GM23338 (cell line): ENCODE data around the gene TTC23. TPM values are rescaled to one million over a fixed set of nuclear protein-coding genes. Genes with fewer than 3 reads are reported as not detected.

Source experiments
- ATAC-seq: fragments of 200-7000 bp; cut with Tn5 transposase; 3 replicates; pipeline ENCODE4 v1.9.1; 2020
- DNase-seq: peaks from one replicate; pipeline ENCODE4 v3.0.0-alpha.2; 2015; ENCODE audit warnings: low spot score
- H2AFZ ChIP-seq: fragments of 200-600 bp; sonication (generic); 2 replicates; pipeline ENCODE4 v1.8.0; 2016; ENCODE audit warnings: antibody characterized with exemption, mild to moderate bottlenecking, moderate library complexity
- H3F3A ChIP-seq: fragments of 200-600 bp; sonication (generic); replicated peaks from 2 replicates; pipeline ENCODE4 v1.8.0; 2017; ENCODE audit warnings: antibody characterized with exemption, mixed run types, low read depth
- H3K27ac ChIP-seq: fragments of 200-600 bp; sonication (generic); 2 replicates; pipeline ENCODE4 v1.6.1; 2016; ENCODE audit warnings: low read depth
- H3K27me3 ChIP-seq: fragments of 200-600 bp; sonication (generic); 2 replicates; pipeline ENCODE4 v1.8.0; 2016; ENCODE audit warnings: mild to moderate bottlenecking, mixed run types, moderate library complexity; ENCODE audit not compliant: insufficient read depth
- H3K36me3 ChIP-seq: fragments of 200-600 bp; sonication (generic); 2 replicates; pipeline ENCODE4 v1.8.0; 2016; ENCODE audit warnings: mild to moderate bottlenecking; ENCODE audit not compliant: insufficient read depth
- H3K4me1 ChIP-seq: fragments of 200-600 bp; sonication (generic); 2 replicates; pipeline ENCODE4 v1.8.0; 2016; ENCODE audit warnings: mild to moderate bottlenecking, moderate library complexity; ENCODE audit not compliant: insufficient read depth
- H3K4me2 ChIP-seq: fragments of 200-600 bp; sonication (generic); 2 replicates; pipeline ENCODE4 v1.7.1; 2017; ENCODE audit warnings: mixed run types
- H3K4me3 ChIP-seq: fragments of 200-600 bp; sonication (generic); 2 replicates; pipeline ENCODE4 v1.6.1; 2016; ENCODE audit warnings: mixed run types
- H3K79me2 ChIP-seq: fragments of 200-600 bp; sonication (generic); replicated peaks from 2 replicates; pipeline ENCODE4 v1.8.0; 2017; ENCODE audit warnings: mild to moderate bottlenecking; ENCODE audit not compliant: insufficient read depth
- H3K9me2 ChIP-seq: fragments of 200-600 bp; sonication (generic); 2 replicates; pipeline ENCODE4 v1.8.0; 2017; ENCODE audit not compliant: insufficient read depth
- H4K20me1 ChIP-seq: fragments of 200-600 bp; sonication (generic); replicated peaks from 2 replicates; pipeline ENCODE4 v1.8.0; 2017; ENCODE audit warnings: mild to moderate bottlenecking; ENCODE audit not compliant: insufficient read depth
- H3K27ac Mint-ChIP-seq: 2 replicates; pipeline ENCODE4 v1.8.0; 2020; ENCODE audit warnings: inconsistent platforms, mild to moderate bottlenecking, moderate library complexity, mixed read lengths
- H3K27me3 Mint-ChIP-seq: 3 replicates; pipeline ENCODE4 v1.8.0; 2022; ENCODE audit warnings: low read depth, mild to moderate bottlenecking, moderate library complexity, mixed read lengths, inconsistent platforms; ENCODE audit not compliant: insufficient read depth, poor library complexity
- H3K36me3 Mint-ChIP-seq: 3 replicates; pipeline ENCODE4 v1.8.0; 2021; ENCODE audit warnings: low read depth, mild to moderate bottlenecking, inconsistent platforms, moderate library complexity, mixed read lengths
- H3K4me1 Mint-ChIP-seq: 3 replicates; pipeline ENCODE4 v1.8.0; 2020; ENCODE audit warnings: mild to moderate bottlenecking, inconsistent platforms, mixed read lengths
- H3K4me3 Mint-ChIP-seq: 3 replicates; pipeline ENCODE4 v1.8.0; 2021; ENCODE audit warnings: moderate library complexity, mild to moderate bottlenecking, inconsistent platforms, mixed read lengths
- H3K9me3 Mint-ChIP-seq: 3 replicates; pipeline ENCODE4 v1.8.0; 2020; ENCODE audit warnings: moderate library complexity, mild to moderate bottlenecking, inconsistent platforms, mixed read lengths
- CREB1 ChIP-seq: fragments of 250-450 bp; sonication (Bioruptor Pico); IDR thresholded peaks from 2 replicates; pipeline ENCODE4 v1.5.0; 2020; ENCODE audit warnings: low read depth, mild to moderate bottlenecking, moderate library complexity
- EZH2 ChIP-seq: fragments of 200-600 bp; sonication (generic); IDR thresholded peaks from one replicate; pipeline ENCODE4 v1.8.0; 2017; ENCODE audit warnings: antibody characterized with exemption, mild to moderate bottlenecking, low read depth; ENCODE audit not compliant: unreplicated experiment
- EZH2phosphoT487 ChIP-seq: fragments of 200-600 bp; sonication (generic); IDR thresholded peaks from one replicate; pipeline ENCODE4 v1.8.1; 2018; ENCODE audit warnings: antibody characterized with exemption; ENCODE audit not compliant: unreplicated experiment
- JUNB ChIP-seq: IDR thresholded peaks from one replicate; pipeline ENCODE4 v1.6.1; 2016; ENCODE audit warnings: antibody characterized with exemption; ENCODE audit not compliant: unreplicated experiment
- NANOG ChIP-seq: IDR thresholded peaks from 2 replicates; pipeline ENCODE4 v1.6.1; 2016; ENCODE audit warnings: antibody characterized with exemption, borderline replicate concordance
- REST ChIP-seq: IDR thresholded peaks from one replicate; pipeline ENCODE4 v1.6.1; 2018; ENCODE audit warnings: antibody characterized with exemption; ENCODE audit not compliant: unreplicated experiment
- ZNF114 ChIP-seq: fragments of 250-450 bp; sonication (Bioruptor Pico); IDR thresholded peaks from 2 replicates; pipeline ENCODE4 v1.5.0; 2020; ENCODE audit warnings: mild to moderate bottlenecking, moderate library complexity
- ZNF331 ChIP-seq: fragments of 250-450 bp; sonication (Bioruptor Pico); IDR thresholded peaks from 2 replicates; pipeline ENCODE4 v1.5.0; 2020; ENCODE audit warnings: low read depth, mild to moderate bottlenecking, moderate library complexity
- polyA plus RNA-seq: library from polyadenylated mRNA; unstranded; fragments of >200 nt; fragmentation: Nextera tagmentation; extraction: Ambion mirVana; gene quantifications from 2 replicates; pipeline ENCODE4 v1.2.1, GENCODE V29; 2016
- total RNA-seq: library from RNA; depleted of rRNA; stranded (reverse); fragments of >200 nt; shearing (Covaris generic); gene quantifications from 2 replicates; pipeline ENCODE4 v1.2.3, GENCODE V29; 2014
- TF ChIP-seq, protein P1 (sequence below), 2 experiments: fragments of 200-600 bp in 1 of 2; sonication (generic) in 1 of 2; conservative IDR thresholded peaks; 2 replicates each; pipeline versions ENCODE4 v1.5.1 to v1.6.1; 2016 to 2017; ENCODE audit warnings: antibody characterized with exemption in 2 of 2, low read depth in 2 of 2, mild to moderate bottlenecking in 2 of 2, moderate library complexity in 1 of 2
- TF ChIP-seq, protein P2 (sequence below): IDR thresholded peaks from 2 replicates; pipeline ENCODE4 v1.6.1; 2016; ENCODE audit warnings: antibody characterized with exemption

Gene TTC23
- total and polyA plus RNA-seq, 2 experiments from 2014 or later, result 6.3 to 25.2 TPM

DNA sequence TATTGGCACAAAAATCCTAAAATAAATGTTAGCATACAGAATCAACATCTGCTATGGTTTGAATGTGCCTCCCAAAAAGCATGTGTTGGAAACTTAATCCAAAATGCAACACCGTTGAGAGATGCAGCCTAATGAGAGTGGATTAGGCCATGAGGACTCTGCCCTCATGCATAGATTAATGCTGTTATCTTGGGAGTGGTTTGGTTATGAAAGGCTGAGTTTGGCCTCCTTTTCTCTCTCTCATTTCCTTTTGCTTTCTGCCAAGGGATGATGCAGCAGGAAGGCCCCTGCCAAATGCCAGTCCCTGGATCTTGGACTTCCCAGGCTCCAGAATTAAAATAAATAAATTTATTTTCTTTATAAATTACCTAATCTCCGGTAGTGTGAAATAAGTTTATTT is 95.1 kb downstream of the TTC23 start (continued):
- TF ChIP-seq, protein P1, sequence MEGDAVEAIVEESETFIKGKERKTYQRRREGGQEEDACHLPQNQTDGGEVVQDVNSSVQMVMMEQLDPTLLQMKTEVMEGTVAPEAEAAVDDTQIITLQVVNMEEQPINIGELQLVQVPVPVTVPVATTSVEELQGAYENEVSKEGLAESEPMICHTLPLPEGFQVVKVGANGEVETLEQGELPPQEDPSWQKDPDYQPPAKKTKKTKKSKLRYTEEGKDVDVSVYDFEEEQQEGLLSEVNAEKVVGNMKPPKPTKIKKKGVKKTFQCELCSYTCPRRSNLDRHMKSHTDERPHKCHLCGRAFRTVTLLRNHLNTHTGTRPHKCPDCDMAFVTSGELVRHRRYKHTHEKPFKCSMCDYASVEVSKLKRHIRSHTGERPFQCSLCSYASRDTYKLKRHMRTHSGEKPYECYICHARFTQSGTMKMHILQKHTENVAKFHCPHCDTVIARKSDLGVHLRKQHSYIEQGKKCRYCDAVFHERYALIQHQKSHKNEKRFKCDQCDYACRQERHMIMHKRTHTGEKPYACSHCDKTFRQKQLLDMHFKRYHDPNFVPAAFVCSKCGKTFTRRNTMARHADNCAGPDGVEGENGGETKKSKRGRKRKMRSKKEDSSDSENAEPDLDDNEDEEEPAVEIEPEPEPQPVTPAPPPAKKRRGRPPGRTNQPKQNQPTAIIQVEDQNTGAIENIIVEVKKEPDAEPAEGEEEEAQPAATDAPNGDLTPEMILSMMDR (conservative IDR thresholded peaks at IDR 0.05; ENCODE audit: low read depth in 2 of 2), result no peak
- TF ChIP-seq CREB1 (CRISPR knock-in tag) (no peak), EZH2 (no peak), ZNF114 (no peak)

DNA sequence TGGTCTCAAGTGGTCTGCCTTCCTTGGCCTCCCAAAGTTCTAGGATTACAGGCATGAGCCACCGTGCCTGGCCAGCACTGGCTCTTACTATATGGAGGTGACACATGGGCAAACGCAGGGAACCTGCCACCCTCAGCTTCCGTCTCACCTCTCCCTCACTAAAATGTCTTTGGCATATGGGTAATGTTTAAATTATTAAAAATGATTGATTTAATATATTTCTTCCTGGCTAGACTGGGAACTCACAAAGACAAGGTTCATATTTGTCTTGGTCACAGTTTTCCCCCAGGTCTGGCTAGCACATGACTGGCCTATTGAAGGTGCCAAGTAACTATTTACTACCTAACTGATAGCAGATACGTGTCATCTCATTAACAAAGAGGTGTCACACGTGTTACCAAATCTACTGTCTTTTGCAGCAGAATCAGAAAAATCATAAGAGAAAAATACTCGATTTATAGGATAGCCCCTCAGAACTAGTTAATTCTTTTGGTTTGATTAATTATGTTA is 96.3 kb downstream of the TTC23 start:
- no peaks in the 10 kb centered on the region for H3K79me2 ChIP-seq
- H3K36me3 Mint-ChIP-seq, result peaks cover 3% of the 10 kb centered on the region; the same call in 1 of the 3 replicates
- H3F3A ChIP-seq, result no peaks in the 10 kb centered on the region
- no peak for DNase-seq
- H3K4me2 ChIP-seq, result no peak overlapping the region
- H3K9me2 ChIP-seq, result no peaks in the 10 kb centered on the region
- H3K27me3 Mint-ChIP-seq, result peaks cover 3% of the 10 kb centered on the region
- H4K20me1 ChIP-seq, result no peaks in the 10 kb centered on the region
- no peaks in the 10 kb centered on the region for H3K27me3 ChIP-seq
- H3K4me1 Mint-ChIP-seq, result peaks cover 16% of the 10 kb centered on the region
- peaks cover 9% of the 10 kb centered on the region; the same call in 1 of the 2 replicates for H3K4me1 ChIP-seq
- H3K4me3 ChIP-seq, result no peak overlapping the region
- no peaks in the 10 kb centered on the region for H3K9me3 Mint-ChIP-seq
- no peak overlapping the region for H3K4me3 Mint-ChIP-seq
- H2AFZ ChIP-seq, result no peak overlapping the region
- H3K36me3 ChIP-seq, result no peaks in the 10 kb centered on the region
- ATAC-seq, result no peak
- H3K27ac ChIP-seq, result no peak overlapping the region
- H3K27ac Mint-ChIP-seq, result no peak overlapping the region
- TF ChIP-seq, protein P2, sequence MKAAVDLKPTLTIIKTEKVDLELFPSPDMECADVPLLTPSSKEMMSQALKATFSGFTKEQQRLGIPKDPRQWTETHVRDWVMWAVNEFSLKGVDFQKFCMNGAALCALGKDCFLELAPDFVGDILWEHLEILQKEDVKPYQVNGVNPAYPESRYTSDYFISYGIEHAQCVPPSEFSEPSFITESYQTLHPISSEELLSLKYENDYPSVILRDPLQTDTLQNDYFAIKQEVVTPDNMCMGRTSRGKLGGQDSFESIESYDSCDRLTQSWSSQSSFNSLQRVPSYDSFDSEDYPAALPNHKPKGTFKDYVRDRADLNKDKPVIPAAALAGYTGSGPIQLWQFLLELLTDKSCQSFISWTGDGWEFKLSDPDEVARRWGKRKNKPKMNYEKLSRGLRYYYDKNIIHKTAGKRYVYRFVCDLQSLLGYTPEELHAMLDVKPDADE, result no peak
- TF ChIP-seq, protein P1 (conservative IDR thresholded peaks at IDR 0.05; ENCODE audit: low read depth in 2 of 2), result no peak
- TF ChIP-seq JUNB, result no peak
- TF ChIP-seq ZNF114, result no peak
- TF ChIP-seq NANOG, result no peak
- TF ChIP-seq ZNF331, result no peak
- TF ChIP-seq REST, result no peak
- no peak for TF ChIP-seq EZH2phosphoT487
